Hindlimb muscle (tissue), 1 donor: ENCODE data around the gene LAPTM4A. TPM values are rescaled to one million over a fixed set of nuclear protein-coding genes. Genes with fewer than 3 reads are reported as not detected.

Source experiments
- DNase-seq: peaks from one replicate; pipeline ENCODE4 v3.0.0-alpha.2; 2013
- polyA plus RNA-seq: library from polyadenylated mRNA; unstranded; fragments of 120-200 nt; gene quantifications from one replicate; pipeline ENCODE4 v1.2.1, GENCODE V29; 2013; ENCODE audit not compliant: insufficient read length

LAPTM4A gene
- polyA plus RNA-seq, 1 donor, result 311 TPM

GRCh38 chr2:20016346-20016745 lies 35.1 kb downstream of the LAPTM4A start:
- DNase-seq, result no peak

- peak; percentile 43 for DNase-seq
Observed at GRCh38 chr2:20015482-20016083, 35.8 kb downstream of the LAPTM4A start.

GRCh38 chr2:20013126-20013849 lies 38.1 kb downstream of the LAPTM4A start:
- no peak for DNase-seq

GRCh38 chr2:20012282-20013125 lies 38.9 kb downstream of the LAPTM4A start, which contains the start of gene MATN3:
Gene MATN3, minus strand, starts transcription at chr2:20012668. Its CDS starts 37 bp downstream, at chr2:20012631.
- no peak for DNase-seq

DNA sequence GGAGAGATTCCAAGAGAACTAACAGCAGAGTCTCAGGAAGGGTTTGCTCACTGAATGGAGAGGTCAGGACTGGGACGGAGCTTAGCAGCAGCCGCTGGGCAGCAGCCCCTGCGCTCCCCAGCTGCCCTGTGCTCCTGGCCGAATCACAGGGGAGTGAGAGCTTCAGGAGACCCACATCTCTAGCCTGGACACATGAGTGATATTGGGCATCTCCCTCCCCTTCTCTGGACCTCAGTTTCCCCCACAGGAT lies 39.5 kb downstream of the LAPTM4A start:
- DNase-seq, result no peak

DNA sequence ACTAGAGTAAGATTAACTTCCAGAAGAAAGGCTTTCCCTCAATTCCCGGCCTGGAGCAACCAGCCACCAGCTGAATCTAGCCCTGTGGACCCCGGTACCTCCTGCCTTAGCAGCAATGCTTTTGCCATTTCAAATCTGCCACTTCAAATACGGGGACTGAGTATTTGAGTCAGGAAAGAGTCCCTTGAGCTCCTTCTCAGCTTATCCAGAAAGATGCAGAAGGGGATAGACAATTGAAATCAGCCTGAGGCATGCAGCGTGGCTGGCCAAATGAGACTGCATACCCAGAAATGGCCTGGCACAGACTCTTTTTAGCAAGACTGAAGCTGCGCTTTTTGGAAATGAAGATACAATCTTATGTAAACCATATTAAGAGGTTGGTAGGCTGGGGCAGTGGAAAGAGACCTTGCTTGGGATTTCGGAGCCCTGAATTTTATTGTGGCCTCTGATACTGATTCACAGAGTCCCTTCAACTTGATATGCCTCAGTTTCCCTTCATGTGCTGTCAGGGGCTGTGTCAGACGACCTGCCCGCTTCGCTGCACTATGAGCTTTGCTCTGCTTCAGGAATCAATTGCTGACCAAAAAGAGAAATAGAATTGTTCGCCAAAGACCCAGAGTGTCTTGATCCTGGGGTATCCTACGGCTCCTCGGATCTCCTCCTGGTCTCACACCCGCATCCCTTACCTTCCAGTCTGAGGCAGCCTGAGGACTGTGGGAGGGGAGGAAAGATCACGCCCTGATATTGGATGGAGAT lies 40.0 kb downstream of the LAPTM4A start:
- DNase-seq, result no peak

- no peak for DNase-seq
Observed at GRCh38 chr2:20008703-20009102, 42.7 kb downstream of the LAPTM4A start.

- no peak for DNase-seq
Observed at GRCh38 chr2:20005891-20006470, 45.4 kb downstream of the LAPTM4A start.

- no peak for DNase-seq
Observed at GRCh38 chr2:20005067-20005627, 46.3 kb downstream of the LAPTM4A start.

- DNase-seq, result no peak
Observed at GRCh38 chr2:20001361-20001863, 50.0 kb downstream of the LAPTM4A start.

- DNase-seq, result no peak
Observed at GRCh38 chr2:19993731-19994130, 57.7 kb downstream of the LAPTM4A start.

- DNase-seq, result no peak
Observed at GRCh38 chr2:19991895-19992294, 59.5 kb downstream of the LAPTM4A start.

GRCh38 chr2:19990416-19990728 lies 61.1 kb downstream of the LAPTM4A start:
- DNase-seq, result no peak

DNA sequence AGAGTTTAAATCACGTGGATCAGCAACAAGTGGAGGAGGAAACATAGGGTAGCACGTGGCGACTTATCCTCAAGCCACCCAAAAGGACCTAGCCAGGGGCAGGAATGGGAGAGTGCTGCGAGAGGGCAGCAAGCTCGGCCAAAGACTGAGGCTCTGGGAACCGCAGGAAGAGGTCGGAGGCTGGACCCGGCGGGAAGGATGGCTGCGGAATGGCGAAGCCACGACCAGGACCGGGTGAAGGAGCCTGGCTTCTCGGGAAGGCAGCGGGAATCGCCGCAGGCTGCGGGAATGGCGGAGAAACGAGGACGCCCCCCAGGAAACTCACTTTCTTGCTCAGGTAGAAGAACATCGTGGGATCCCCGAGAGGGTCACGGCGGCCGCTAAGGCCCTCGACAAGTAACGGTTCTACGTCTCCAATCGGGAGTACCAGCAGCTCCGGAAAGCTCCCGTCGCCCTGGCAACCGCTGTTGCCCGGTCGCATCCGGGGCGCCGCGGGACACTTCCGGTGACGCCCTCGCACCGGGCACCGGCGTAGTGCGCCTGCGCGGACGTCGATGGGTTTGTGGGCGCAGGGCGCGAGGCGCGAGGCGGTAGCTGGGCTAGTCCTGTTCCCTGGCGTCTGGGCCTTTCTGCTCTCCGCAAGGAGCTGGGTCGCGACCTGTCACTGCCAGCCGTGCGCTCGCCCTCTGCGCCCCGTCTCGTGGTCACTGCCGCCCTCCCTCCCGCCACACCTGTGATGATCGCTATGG lies 61.6 kb downstream of the LAPTM4A start, which contains the start of gene WDR35:
TSS of gene WDR35 (minus strand) at position 439 of the 749 bp plus-strand sequence. CDS start at position 349, 90 bp downstream.
- peak; percentile 81 for DNase-seq

- DNase-seq, result no peak
Observed at GRCh38 chr2:19989342-19989666, 62.1 kb downstream of the LAPTM4A start.

GRCh38 chr2:19988600-19988999 lies 62.8 kb downstream of the LAPTM4A start:
- DNase-seq, result no peak

DNA sequence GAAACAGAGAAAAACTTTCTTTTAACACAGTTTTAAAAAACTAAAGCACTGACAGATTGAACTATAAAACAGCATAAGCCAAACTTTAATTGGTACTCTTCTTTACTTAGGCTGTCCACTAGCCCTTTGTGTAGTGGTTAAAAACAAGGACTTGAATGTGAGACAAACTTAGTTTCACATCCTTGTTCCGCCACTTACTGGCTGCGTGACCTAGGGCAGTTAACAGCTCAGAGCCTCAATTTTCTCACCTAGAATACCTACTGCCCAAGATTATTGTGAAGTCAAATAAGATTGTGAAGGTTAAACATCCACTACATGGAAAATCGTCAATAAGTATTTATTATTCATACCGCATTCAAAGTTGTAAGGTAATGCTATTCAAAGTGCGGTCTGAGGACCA lies 63.5 kb downstream of the LAPTM4A start:
- DNase-seq, result no peak
